ENCODE data around the gene OVCA2.
"Not testable (repeated sequence)": the region's sequence is repeated elsewhere in the genome, so short reads cannot be mapped to it uniquely, and the experiment has no call there.

Gene OVCA2

DNA sequence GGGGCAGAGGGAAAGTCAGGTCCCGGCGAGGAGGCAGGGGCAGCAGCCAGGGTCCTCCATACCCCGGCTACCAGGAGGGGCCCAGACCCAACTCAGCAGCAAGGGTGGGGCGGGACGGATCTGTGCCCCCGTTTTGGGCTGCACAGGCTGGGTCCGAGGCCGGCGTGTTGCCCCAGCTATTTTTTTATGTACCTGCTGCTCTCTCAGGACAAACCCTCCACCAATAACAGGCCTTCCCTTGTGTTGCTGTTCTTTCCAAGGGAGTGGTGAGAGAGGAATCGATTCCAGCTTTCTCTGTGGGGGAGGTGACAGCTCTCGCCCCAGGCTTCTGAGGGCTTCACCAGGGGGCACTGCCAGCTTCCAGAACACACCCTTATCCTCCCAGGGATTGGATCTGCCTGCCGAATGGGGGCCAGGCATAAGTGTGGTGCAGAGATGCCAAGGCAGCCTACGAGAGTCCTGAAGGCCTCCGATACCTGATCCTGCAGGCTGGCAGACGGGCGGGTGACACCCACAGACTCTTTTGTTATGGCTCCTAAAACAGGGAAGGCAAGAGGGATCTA, 39.0 kb upstream of the OVCA2 start:
- H3K9me3 ChIP-seq (ENCODE audit: control insufficient read depth in 1 of 2, low read length in 2 of 2) = no peaks in the 10 kb centered on the region
- H3K4me1 ChIP-seq (ENCODE audit: control insufficient read depth in 1 of 2, insufficient read depth in 2 of 2, low read length in 2 of 2) = peaks cover 6 to 22% of the 10 kb centered on the region in 2 donors
- no peak overlapping the region for H3K27ac ChIP-seq (ENCODE audit: low read length)
- no peaks in the 10 kb centered on the region for H3K36me3 ChIP-seq (ENCODE audit: control insufficient read depth in 1 of 2, insufficient read depth in 2 of 2, low read length in 2 of 2)
- no peaks in the 10 kb centered on the region for H3K27me3 ChIP-seq (ENCODE audit: low read depth, low read length)
- no peak overlapping the region for H3K4me3 ChIP-seq (ENCODE audit: low read depth in 1 of 2, low read length in 2 of 2)

- peaks cover 6 to 16% of the 10 kb centered on the region in 2 donors for H3K4me1 ChIP-seq (ENCODE audit: control insufficient read depth in 1 of 2, insufficient read depth in 2 of 2, low read length in 2 of 2)
- no peak overlapping the region for H3K27ac ChIP-seq (ENCODE audit: low read length)
- no peaks in the 10 kb centered on the region for H3K9me3 ChIP-seq (ENCODE audit: control insufficient read depth in 1 of 2, low read length in 2 of 2)
- no peak overlapping the region for H3K4me3 ChIP-seq (ENCODE audit: low read depth in 1 of 2, low read length in 2 of 2)
- H3K36me3 ChIP-seq (ENCODE audit: control insufficient read depth in 1 of 2, insufficient read depth in 2 of 2, low read length in 2 of 2) = no peaks in the 10 kb centered on the region
- no peaks in the 10 kb centered on the region for H3K27me3 ChIP-seq (ENCODE audit: low read depth, low read length)
These were observed 38.3 kb upstream of the OVCA2 start for GRCh38 chr17:2003525-2003924.

DNA sequence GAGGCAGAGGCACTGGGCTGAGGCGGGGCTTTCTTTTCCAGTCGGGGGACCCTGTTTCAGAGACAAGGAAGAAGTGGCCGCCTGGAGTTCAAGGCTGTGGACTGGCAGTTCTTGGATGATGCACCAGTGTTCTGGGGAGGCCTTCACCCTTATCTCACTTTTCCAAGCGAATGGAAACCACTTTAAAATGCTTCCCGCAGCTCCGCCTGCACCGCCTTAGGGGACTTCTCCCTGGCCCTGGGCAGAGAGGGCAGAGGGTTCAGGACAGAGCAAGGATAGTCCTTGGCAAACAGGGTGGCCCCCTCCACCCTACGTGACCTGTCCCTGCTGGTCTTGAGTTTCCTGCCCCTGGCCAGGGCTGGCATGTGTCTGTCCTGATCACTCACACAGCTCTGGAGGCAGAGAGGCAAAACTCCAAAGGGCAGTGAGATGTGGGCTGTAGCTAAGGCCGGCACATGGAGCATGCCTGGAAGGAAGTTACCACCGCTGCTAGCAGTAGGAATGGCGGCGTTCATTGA, 37.3 kb upstream of the OVCA2 start:
- no peak overlapping the region for H3K27ac ChIP-seq (ENCODE audit: low read length)

DNA sequence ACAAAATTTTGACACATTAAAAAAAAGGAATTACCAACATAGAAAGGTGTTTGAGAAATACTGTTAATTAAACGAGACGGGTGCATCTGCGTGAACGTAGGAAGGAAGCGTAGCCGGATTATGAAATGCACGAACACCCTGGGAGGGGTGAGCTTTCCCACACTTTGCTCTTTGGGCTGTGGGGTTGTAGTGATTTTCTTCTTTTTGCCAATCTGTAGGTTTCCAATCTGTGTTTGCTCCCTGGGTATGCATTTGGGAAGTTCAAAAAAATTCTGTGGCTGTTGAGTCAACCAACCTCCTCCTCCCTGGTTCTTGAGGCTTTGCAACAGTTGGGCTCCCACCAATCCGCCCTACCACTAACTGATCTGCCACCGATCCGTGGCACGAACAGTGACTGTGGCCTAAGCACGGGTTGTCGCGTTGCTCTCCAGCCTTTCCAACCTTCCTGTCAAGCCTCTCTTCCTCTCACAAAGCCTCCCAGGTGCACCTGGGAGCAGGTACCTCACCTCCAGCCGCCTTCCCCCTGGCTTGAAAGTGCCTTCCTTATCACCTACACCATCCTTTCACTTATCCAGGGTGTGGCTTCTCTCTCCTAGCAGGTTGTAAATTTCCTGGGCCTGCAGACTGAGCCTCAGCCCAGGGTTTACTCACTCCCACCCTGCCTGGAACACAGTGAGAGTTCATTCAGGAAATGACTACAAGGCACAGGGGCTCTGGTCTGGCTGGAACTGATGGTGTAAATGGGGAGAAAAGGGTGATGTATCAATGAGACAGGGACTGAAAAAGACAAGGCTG, 33.3 kb upstream of the OVCA2 start:
- Histone ChIP-seq H3K4me1 (ENCODE audit: control insufficient read depth in 1 of 2, insufficient read depth in 2 of 2, low read length in 2 of 2) (peaks cover 0 to 4% of the 10 kb centered on the region in 2 donors), H3K9me3 (ENCODE audit: control insufficient read depth in 1 of 2, low read length in 2 of 2) (no peaks in the 10 kb centered on the region), H3K4me3 (ENCODE audit: low read depth in 1 of 2, low read length in 2 of 2) (no peak overlapping the region), H3K27ac (ENCODE audit: low read length) (no peak overlapping the region), H3K27me3 (ENCODE audit: low read depth, low read length) (no peaks in the 10 kb centered on the region), H3K36me3 (ENCODE audit: control insufficient read depth in 1 of 2, insufficient read depth in 2 of 2, low read length in 2 of 2) (no peaks in the 10 kb centered on the region)

More for the DNA sequence above, 37.3 kb upstream of the OVCA2 start:
- no peaks in the 10 kb centered on the region for H3K36me3 ChIP-seq (ENCODE audit: control insufficient read depth in 1 of 2, insufficient read depth in 2 of 2, low read length in 2 of 2)
- H3K4me1 ChIP-seq (ENCODE audit: control insufficient read depth in 1 of 2, insufficient read depth in 2 of 2, low read length in 2 of 2) = peaks cover 6 to 8% of the 10 kb centered on the region in 2 donors
- H3K9me3 ChIP-seq (ENCODE audit: control insufficient read depth in 1 of 2, low read length in 2 of 2) = no peaks in the 10 kb centered on the region
- no peak overlapping the region for H3K4me3 ChIP-seq (ENCODE audit: low read depth in 1 of 2, low read length in 2 of 2)
- H3K27me3 ChIP-seq (ENCODE audit: low read depth, low read length) = no peaks in the 10 kb centered on the region

DNA sequence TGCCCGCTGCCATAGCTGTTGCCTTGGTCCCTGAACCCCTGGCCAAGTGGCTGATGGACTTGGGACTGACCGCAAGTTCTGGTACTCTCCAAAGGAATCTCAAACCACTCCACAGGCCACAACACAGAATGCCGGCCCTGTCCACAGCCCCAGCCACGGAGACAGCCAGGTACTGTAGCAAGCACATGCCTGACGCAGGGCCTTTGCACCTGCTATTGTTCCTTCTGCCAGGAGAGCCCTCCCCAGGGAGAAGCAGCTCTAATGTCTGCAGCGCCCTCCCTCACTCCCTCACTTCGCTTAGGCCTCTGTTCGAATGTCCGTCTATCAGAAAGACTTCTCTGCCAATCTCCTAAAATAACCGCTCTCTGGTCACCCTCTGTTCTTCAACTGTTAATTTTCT, 32.1 kb upstream of the OVCA2 start:
- Histone ChIP-seq H3K36me3 (ENCODE audit: control insufficient read depth in 1 of 2, insufficient read depth in 2 of 2, low read length in 2 of 2) (no peaks in the 10 kb centered on the region), H3K9me3 (ENCODE audit: control insufficient read depth in 1 of 2, low read length in 2 of 2) (no peaks in the 10 kb centered on the region), H3K27me3 (ENCODE audit: low read depth, low read length) (no peaks in the 10 kb centered on the region), H3K4me1 (ENCODE audit: control insufficient read depth in 1 of 2, insufficient read depth in 2 of 2, low read length in 2 of 2) (peaks cover 0 to 4% of the 10 kb centered on the region in 2 donors), H3K27ac (ENCODE audit: low read length) (no peak overlapping the region), H3K4me3 (ENCODE audit: low read depth in 1 of 2, low read length in 2 of 2) (no peak overlapping the region)

GRCh38 chr17:2011411-2012371, 30.1 kb upstream of the OVCA2 start:
- H3K4me1 ChIP-seq (ENCODE audit: control insufficient read depth in 1 of 2, insufficient read depth in 2 of 2, low read length in 2 of 2) = peaks cover 0 to 4% of the 10 kb centered on the region in 2 donors
- no peaks in the 10 kb centered on the region for H3K27me3 ChIP-seq (ENCODE audit: low read depth, low read length)
- H3K36me3 ChIP-seq (ENCODE audit: control insufficient read depth in 1 of 2, insufficient read depth in 2 of 2, low read length in 2 of 2) = no peaks in the 10 kb centered on the region
- H3K4me3 ChIP-seq (ENCODE audit: low read depth in 1 of 2, low read length in 2 of 2) = no peak overlapping the region
- no peaks in the 10 kb centered on the region for H3K9me3 ChIP-seq (ENCODE audit: control insufficient read depth in 1 of 2, low read length in 2 of 2)
- H3K27ac ChIP-seq (ENCODE audit: low read length) = no peak overlapping the region

DNA sequence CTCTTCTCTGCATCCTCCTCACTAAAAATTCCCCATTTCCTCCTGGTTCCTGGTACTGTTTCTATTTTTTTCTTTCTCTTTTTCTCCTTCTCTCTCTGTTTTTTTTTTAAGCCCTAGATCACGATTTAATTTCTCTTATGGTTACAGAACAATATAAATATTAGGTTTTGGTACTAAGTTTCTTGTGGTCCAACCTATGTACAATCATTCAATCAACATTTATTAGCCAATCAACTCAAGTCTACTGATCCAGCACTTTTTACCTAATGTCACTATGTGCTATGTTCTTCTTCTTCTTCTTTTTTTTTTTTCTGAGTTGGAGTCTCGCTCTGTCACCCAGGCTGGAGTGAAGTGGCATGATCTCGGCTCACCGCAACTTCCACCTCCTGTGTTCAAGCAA, 29.3 kb upstream of the OVCA2 start:
- Histone ChIP-seq H3K36me3 (ENCODE audit: control insufficient read depth in 1 of 2, insufficient read depth in 2 of 2, low read length in 2 of 2) (no peaks in the 10 kb centered on the region), H3K9me3 (ENCODE audit: control insufficient read depth in 1 of 2, low read length in 2 of 2) (no peaks in the 10 kb centered on the region), H3K4me1 (ENCODE audit: control insufficient read depth in 1 of 2, insufficient read depth in 2 of 2, low read length in 2 of 2) (peaks cover 0 to 4% of the 10 kb centered on the region in 2 donors), H3K27ac (ENCODE audit: low read length) (no peak overlapping the region), H3K27me3 (ENCODE audit: low read depth, low read length) (peaks cover 2% of the 10 kb centered on the region), H3K4me3 (ENCODE audit: low read depth in 1 of 2, low read length in 2 of 2) (no peak overlapping the region)

- not testable (repeated sequence) for H3K4me3 ChIP-seq (ENCODE audit: low read depth in 1 of 2, low read length in 2 of 2); H3K36me3 ChIP-seq (ENCODE audit: control insufficient read depth in 1 of 2, insufficient read depth in 2 of 2, low read length in 2 of 2); H3K4me1 ChIP-seq (ENCODE audit: control insufficient read depth in 1 of 2, insufficient read depth in 2 of 2, low read length in 2 of 2); H3K27ac ChIP-seq (ENCODE audit: low read length); H3K9me3 ChIP-seq (ENCODE audit: control insufficient read depth in 1 of 2, low read length in 2 of 2); H3K27me3 ChIP-seq (ENCODE audit: low read depth, low read length)
These were observed 28.4 kb upstream of the OVCA2 start for GRCh38 chr17:2013220-2013993.

GRCh38 chr17:2013994-2014317, 27.9 kb upstream of the OVCA2 start:
- Histone ChIP-seq H3K27me3 (ENCODE audit: low read depth, low read length) (peaks cover 5% of the 10 kb centered on the region), H3K4me1 (ENCODE audit: control insufficient read depth in 1 of 2, insufficient read depth in 2 of 2, low read length in 2 of 2) (peaks cover 0 to 4% of the 10 kb centered on the region in 2 donors), H3K27ac (ENCODE audit: low read length) (no peak overlapping the region), H3K4me3 (ENCODE audit: low read depth in 1 of 2, low read length in 2 of 2) (no peak overlapping the region), H3K9me3 (ENCODE audit: control insufficient read depth in 1 of 2, low read length in 2 of 2) (no peaks in the 10 kb centered on the region), H3K36me3 (ENCODE audit: control insufficient read depth in 1 of 2, insufficient read depth in 2 of 2, low read length in 2 of 2) (no peaks in the 10 kb centered on the region)

DNA sequence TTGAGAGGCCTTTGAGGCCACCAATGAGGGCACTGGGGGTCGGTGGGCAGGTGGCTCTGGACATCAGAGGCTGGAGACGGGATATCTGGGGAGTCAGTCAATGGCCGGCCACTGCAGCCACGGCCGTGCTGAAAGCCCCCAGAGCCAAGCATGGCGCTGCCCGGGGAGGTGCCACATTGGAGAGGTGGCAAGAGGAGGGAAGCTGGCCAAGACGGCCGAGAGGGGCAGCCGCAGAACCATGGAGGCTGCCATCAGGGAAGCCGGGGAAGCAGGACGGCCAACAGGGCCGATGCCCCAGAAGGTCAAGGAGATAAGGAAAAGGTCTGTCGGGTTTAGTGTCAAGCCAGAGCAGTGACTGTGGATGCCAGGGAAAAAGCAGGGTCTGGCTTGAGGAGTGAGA, 26.5 kb upstream of the OVCA2 start:
- Histone ChIP-seq H3K36me3 (ENCODE audit: control insufficient read depth in 1 of 2, insufficient read depth in 2 of 2, low read length in 2 of 2) (no peaks in the 10 kb centered on the region), H3K27me3 (ENCODE audit: low read depth, low read length) (peaks cover 5% of the 10 kb centered on the region), H3K4me3 (ENCODE audit: low read depth in 1 of 2, low read length in 2 of 2) (no peak overlapping the region), H3K4me1 (ENCODE audit: control insufficient read depth in 1 of 2, insufficient read depth in 2 of 2, low read length in 2 of 2) (peaks cover 0 to 4% of the 10 kb centered on the region in 2 donors), H3K27ac (ENCODE audit: low read length) (no peak overlapping the region), H3K9me3 (ENCODE audit: control insufficient read depth in 1 of 2, low read length in 2 of 2) (no peaks in the 10 kb centered on the region)

Data from muscle layer of duodenum (tissue), 2 donors.